Neural cell (in vitro differentiated cells): Measurements from ENCODE around the gene SIAE.

Experiments used
- EP300 ChIP-seq: fragments of 450-650 bp; conservative IDR thresholded peaks from 2 replicates; pipeline ENCODE4 v1.6.1; 2014; ENCODE audit warnings: antibody characterized with exemption, mild to moderate bottlenecking, moderate library complexity; ENCODE audit not compliant: poor library complexity, severe bottlenecking
- EZH2 ChIP-seq: fragments of 200-600, 300-800 bp; shearing (Covaris generic), sonication (generic); IDR thresholded peaks from 2 replicates; pipeline ENCODE4 v1.6.1; 2014; ENCODE audit warnings: antibody characterized with exemption, low read length, borderline replicate concordance, mild to moderate bottlenecking; ENCODE audit not compliant: insufficient read depth, poor library complexity, severe bottlenecking
- POLR2AphosphoS5 ChIP-seq: IDR thresholded peaks from 2 replicates; pipeline ENCODE4 v1.6.1; 2012
- RAD21 ChIP-seq: fragments of 450-650 bp; conservative IDR thresholded peaks from 2 replicates; pipeline ENCODE4 v1.6.1; 2014; ENCODE audit warnings: antibody characterized with exemption, mild to moderate bottlenecking, moderate library complexity
- SMC3 ChIP-seq: fragments of 450-650 bp; conservative IDR thresholded peaks from 2 replicates; pipeline ENCODE4 v1.6.1; 2014; ENCODE audit warnings: antibody characterized with exemption, mild to moderate bottlenecking, moderate library complexity; ENCODE audit not compliant: poor library complexity
- TAF1 ChIP-seq: IDR thresholded peaks from 2 replicates; pipeline ENCODE4 v1.6.1; 2012; ENCODE audit warnings: low read depth
- TF ChIP-seq, protein P1 (sequence below): fragments of 450-650 bp; IDR thresholded peaks from 2 replicates; pipeline ENCODE4 v1.5.1; 2014; ENCODE audit warnings: antibody characterized with exemption, mild to moderate bottlenecking, moderate library complexity; ENCODE audit not compliant: poor library complexity, severe bottlenecking
- TF ChIP-seq, protein P2 (sequence below): IDR thresholded peaks from 2 replicates; pipeline ENCODE4 v1.6.1; 2012; ENCODE audit warnings: borderline replicate concordance

DNA sequence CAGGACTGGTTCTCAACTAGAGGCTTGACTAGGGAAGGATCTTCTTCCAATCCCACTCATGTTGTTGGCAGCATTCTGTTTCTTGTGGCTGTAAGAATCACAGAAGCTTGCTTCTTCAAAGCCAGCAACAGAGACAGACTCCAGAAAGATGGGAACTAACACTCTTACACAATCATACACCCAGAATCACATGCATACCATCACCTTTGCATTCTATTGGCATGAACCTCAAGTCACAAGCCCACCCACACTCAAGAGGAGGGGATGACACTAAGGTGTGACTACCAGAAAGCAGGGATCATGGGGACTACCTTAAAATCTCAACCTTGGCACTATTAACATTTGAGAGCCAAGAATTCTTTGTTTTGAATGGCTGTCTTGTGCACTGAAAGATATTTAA is 75.9 kb downstream of the SIAE start:
- TF ChIP-seq, protein P1, sequence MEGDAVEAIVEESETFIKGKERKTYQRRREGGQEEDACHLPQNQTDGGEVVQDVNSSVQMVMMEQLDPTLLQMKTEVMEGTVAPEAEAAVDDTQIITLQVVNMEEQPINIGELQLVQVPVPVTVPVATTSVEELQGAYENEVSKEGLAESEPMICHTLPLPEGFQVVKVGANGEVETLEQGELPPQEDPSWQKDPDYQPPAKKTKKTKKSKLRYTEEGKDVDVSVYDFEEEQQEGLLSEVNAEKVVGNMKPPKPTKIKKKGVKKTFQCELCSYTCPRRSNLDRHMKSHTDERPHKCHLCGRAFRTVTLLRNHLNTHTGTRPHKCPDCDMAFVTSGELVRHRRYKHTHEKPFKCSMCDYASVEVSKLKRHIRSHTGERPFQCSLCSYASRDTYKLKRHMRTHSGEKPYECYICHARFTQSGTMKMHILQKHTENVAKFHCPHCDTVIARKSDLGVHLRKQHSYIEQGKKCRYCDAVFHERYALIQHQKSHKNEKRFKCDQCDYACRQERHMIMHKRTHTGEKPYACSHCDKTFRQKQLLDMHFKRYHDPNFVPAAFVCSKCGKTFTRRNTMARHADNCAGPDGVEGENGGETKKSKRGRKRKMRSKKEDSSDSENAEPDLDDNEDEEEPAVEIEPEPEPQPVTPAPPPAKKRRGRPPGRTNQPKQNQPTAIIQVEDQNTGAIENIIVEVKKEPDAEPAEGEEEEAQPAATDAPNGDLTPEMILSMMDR = no peak
- TF ChIP-seq POLR2AphosphoS5 (no peak), RAD21 (no peak), EZH2 (no peak), EP300 (no peak), TAF1 (no peak), SMC3 (no peak)
- TF ChIP-seq, protein P2, sequence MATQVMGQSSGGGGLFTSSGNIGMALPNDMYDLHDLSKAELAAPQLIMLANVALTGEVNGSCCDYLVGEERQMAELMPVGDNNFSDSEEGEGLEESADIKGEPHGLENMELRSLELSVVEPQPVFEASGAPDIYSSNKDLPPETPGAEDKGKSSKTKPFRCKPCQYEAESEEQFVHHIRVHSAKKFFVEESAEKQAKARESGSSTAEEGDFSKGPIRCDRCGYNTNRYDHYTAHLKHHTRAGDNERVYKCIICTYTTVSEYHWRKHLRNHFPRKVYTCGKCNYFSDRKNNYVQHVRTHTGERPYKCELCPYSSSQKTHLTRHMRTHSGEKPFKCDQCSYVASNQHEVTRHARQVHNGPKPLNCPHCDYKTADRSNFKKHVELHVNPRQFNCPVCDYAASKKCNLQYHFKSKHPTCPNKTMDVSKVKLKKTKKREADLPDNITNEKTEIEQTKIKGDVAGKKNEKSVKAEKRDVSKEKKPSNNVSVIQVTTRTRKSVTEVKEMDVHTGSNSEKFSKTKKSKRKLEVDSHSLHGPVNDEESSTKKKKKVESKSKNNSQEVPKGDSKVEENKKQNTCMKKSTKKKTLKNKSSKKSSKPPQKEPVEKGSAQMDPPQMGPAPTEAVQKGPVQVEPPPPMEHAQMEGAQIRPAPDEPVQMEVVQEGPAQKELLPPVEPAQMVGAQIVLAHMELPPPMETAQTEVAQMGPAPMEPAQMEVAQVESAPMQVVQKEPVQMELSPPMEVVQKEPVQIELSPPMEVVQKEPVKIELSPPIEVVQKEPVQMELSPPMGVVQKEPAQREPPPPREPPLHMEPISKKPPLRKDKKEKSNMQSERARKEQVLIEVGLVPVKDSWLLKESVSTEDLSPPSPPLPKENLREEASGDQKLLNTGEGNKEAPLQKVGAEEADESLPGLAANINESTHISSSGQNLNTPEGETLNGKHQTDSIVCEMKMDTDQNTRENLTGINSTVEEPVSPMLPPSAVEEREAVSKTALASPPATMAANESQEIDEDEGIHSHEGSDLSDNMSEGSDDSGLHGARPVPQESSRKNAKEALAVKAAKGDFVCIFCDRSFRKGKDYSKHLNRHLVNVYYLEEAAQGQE = no peak
